Measurements from ENCODE around the gene DIPK1A.

DNA sequence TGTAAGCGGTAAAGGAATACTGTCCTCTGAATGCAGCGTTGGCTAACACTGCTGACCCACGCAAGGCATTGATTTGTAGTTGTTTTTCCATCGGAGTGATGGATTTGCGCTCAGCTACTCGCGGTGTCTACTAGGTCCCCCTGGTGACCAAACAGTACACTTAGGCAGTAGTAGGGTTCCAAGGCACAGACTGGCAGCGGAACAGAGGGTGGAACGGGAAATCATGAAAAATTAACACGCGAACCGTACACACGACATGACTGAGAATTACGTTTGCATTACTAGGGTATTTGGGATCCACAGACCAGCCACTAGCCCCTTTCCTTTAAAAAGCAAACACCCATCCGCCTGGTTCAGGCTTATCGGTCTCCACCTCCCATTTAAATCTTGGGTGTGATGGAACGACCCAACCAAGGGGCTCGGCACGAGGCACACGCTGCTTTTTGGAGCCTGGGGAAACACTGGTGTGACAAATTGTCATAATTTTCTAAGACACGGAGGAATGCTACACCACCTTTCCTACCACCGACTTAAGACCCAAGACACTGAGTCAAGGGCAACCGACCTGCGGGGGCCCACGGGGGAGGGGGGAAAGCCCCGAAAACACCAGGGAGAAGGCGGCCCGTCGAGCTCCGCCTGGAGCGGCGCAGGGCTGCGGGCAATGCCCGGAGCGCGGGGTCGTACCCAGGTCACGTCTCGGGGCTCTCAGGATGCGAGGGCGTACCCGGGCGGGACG is 699 bp downstream of the DIPK1A start:
- TF ChIP-seq, protein P1, sequence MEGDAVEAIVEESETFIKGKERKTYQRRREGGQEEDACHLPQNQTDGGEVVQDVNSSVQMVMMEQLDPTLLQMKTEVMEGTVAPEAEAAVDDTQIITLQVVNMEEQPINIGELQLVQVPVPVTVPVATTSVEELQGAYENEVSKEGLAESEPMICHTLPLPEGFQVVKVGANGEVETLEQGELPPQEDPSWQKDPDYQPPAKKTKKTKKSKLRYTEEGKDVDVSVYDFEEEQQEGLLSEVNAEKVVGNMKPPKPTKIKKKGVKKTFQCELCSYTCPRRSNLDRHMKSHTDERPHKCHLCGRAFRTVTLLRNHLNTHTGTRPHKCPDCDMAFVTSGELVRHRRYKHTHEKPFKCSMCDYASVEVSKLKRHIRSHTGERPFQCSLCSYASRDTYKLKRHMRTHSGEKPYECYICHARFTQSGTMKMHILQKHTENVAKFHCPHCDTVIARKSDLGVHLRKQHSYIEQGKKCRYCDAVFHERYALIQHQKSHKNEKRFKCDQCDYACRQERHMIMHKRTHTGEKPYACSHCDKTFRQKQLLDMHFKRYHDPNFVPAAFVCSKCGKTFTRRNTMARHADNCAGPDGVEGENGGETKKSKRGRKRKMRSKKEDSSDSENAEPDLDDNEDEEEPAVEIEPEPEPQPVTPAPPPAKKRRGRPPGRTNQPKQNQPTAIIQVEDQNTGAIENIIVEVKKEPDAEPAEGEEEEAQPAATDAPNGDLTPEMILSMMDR (IDR thresholded peaks at IDR 0.05; ENCODE audit: low read length) = peak; percentile 81
- no peak for TF ChIP-seq EZH2 (IDR thresholded peaks at IDR 0.05; ENCODE audit: borderline replicate concordance, low read length)
